SU-DHL-6 (cell line): ENCODE data around the gene FOXB2.

ENCODE experiments used
- H2AFZ ChIP-seq: fragments of 200-600 bp; sonication (generic); 2 replicates; pipeline ENCODE4 v1.6.1; 2014; ENCODE audit warnings: low read depth, mild to moderate bottlenecking, moderate library complexity, mixed read lengths, antibody characterized with exemption, low read length; ENCODE audit not compliant: severe bottlenecking
- H3F3A ChIP-seq: fragments of 200-600 bp; shearing (Covaris generic); 2 replicates; pipeline ENCODE4 v1.6.0; 2016; ENCODE audit warnings: antibody characterized with exemption, mild to moderate bottlenecking; ENCODE audit not compliant: insufficient read depth
- H3K27ac ChIP-seq: fragments of 200-600 bp; sonication (generic); 2 replicates; pipeline ENCODE4 v1.5.1; 2016; ENCODE audit warnings: low read depth, mild to moderate bottlenecking, low read length, moderate library complexity, mixed read lengths
- H3K27me3 ChIP-seq: fragments of 200-600 bp; sonication (generic), shearing (Covaris generic); 2 replicates; pipeline ENCODE4 v1.6.0; 2014; ENCODE audit warnings: mild to moderate bottlenecking, low read length
- H3K36me3 ChIP-seq: fragments of 200-600 bp; sonication (generic); 2 replicates; pipeline ENCODE4 v1.6.1; 2014; ENCODE audit warnings: mild to moderate bottlenecking, low read length, mixed read lengths
- H3K4me2 ChIP-seq: fragments of 300-600, 200-600 bp; shearing (Covaris generic), sonication (generic); 2 replicates; pipeline ENCODE4 v1.6.0; 2014; ENCODE audit warnings: low read length, low read depth, mild to moderate bottlenecking; ENCODE audit not compliant: poor library complexity, severe bottlenecking
- H3K4me3 ChIP-seq: fragments of 200-600 bp; sonication (generic); 2 replicates; pipeline ENCODE4 v1.5.1; 2014; ENCODE audit warnings: antibody characterized with exemption, low read length, mild to moderate bottlenecking, mixed read lengths; ENCODE audit not compliant: insufficient read depth, poor library complexity, severe bottlenecking
- H3K79me2 ChIP-seq: fragments of 200-600 bp; sonication (generic); 2 replicates; pipeline ENCODE4 v1.6.1; 2014; ENCODE audit warnings: mild to moderate bottlenecking, low read length, moderate library complexity; ENCODE audit not compliant: insufficient read depth
- H3K9ac ChIP-seq: fragments of 200-600 bp; sonication (generic); 2 replicates; pipeline ENCODE4 v1.7.0; 2014; ENCODE audit warnings: mild to moderate bottlenecking, low read length
- H3K9me2 ChIP-seq: fragments of 200-600 bp; sonication (generic); replicated peaks from 2 replicates; pipeline ENCODE4 v1.6.1; 2014; ENCODE audit warnings: low read length; ENCODE audit not compliant: insufficient read depth
- H3K9me3 ChIP-seq: fragments of 200-600 bp; sonication (generic); 2 replicates; pipeline ENCODE4 v1.6.1; 2014; ENCODE audit warnings: low read length, mixed read lengths; ENCODE audit not compliant: insufficient read depth
- H4K20me1 ChIP-seq: fragments of 200-600 bp; sonication (generic); 2 replicates; pipeline ENCODE4 v1.6.1; 2014; ENCODE audit warnings: low read depth, mild to moderate bottlenecking, antibody characterized with exemption, low read length, moderate library complexity, mixed read lengths
- EZH2phosphoT487 ChIP-seq: fragments of 200-600 bp; sonication (generic), shearing (Covaris generic); conservative IDR thresholded peaks from 2 replicates; pipeline ENCODE4 v1.6.1; 2018; ENCODE audit warnings: mild to moderate bottlenecking, antibody characterized with exemption, low read length, moderate library complexity, mixed read lengths
- TF ChIP-seq, protein P1 (sequence below): fragments of 200-600 bp; sonication (generic); IDR thresholded peaks from one replicate; pipeline ENCODE4 v1.5.1; 2017; ENCODE audit warnings: antibody characterized with exemption, mild to moderate bottlenecking, low read length, moderate library complexity; ENCODE audit not compliant: insufficient read depth, poor library complexity, severe bottlenecking

FOXB2 gene

DNA sequence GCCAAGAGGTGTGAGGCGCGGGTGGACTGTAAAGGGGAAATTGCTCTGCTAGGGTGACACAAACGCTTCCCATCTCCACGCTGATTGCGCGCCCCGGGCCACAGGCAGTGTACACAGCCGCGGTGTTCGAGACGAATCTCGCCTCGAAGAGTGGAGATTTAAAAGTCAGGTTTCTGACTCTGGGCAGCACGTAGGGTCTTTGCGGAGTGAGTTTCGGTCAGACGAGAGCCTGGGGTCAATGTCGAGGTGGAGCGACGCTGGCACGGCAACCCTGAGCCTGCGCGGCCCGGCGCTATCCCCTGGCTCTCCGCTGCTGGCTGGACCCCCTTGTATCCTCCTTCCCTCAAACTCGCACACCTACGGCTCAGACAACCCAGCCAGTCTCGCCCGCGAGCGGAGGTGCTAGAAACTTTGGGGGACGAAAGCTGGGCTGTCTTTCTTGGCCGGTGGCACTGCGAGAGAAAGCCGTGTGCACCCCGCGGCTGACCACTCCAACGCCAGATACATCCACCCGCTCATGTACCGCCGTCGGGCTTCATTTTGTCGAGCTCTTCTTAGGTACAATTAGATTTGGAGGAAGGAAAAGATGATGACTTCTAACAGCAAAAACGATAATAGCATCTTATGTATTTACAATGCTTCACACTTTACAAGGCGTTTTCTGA is 5.4 kb upstream of the FOXB2 start:
- H3K27me3 ChIP-seq, result no peaks in the 10 kb centered on the region
- TF ChIP-seq, protein P1, sequence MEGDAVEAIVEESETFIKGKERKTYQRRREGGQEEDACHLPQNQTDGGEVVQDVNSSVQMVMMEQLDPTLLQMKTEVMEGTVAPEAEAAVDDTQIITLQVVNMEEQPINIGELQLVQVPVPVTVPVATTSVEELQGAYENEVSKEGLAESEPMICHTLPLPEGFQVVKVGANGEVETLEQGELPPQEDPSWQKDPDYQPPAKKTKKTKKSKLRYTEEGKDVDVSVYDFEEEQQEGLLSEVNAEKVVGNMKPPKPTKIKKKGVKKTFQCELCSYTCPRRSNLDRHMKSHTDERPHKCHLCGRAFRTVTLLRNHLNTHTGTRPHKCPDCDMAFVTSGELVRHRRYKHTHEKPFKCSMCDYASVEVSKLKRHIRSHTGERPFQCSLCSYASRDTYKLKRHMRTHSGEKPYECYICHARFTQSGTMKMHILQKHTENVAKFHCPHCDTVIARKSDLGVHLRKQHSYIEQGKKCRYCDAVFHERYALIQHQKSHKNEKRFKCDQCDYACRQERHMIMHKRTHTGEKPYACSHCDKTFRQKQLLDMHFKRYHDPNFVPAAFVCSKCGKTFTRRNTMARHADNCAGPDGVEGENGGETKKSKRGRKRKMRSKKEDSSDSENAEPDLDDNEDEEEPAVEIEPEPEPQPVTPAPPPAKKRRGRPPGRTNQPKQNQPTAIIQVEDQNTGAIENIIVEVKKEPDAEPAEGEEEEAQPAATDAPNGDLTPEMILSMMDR, result no peak
- H2AFZ ChIP-seq, result no peak overlapping the region

DNA sequence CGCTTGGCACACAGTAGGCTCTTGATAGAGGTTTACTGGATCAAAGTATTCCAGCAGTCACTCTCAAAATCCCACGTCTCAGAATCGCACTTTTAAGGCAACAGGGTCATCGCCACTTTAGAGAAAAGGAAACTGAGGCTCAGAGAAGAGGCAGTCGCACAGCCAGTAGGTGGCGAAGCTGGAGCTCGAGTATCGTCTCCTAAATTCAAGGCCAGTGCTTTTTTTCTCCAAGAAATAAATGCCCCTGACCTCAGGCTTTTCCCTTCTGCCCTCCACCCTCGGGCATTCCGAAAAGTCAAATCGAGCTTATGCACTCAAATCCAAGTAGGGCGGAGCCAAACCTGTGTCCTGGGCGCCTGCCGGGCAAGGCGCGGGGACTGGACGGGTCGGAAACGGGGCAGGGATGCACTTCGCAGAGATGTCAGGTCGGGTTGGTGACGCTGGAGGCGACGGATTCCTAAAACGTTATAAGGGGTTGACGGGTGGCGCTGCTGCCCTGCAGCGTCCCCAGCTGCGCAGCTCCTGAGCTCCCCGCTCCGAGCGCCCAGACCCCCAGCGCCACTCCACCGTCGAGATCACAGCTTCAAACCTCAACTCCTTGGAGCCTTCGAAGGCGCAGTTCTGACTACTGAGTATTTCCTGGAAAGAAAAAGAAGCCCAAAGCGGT is 4.7 kb upstream of the FOXB2 start:
- Histone ChIP-seq H3K4me3 (no peak overlapping the region), H3K79me2 (no peaks in the 10 kb centered on the region), H3K4me2 (no peak overlapping the region)

More for the DNA sequence above, 5.4 kb upstream of the FOXB2 start:
- H3K4me2 ChIP-seq, result no peak overlapping the region
- no peak overlapping the region for H3K27ac ChIP-seq
- no peaks in the 10 kb centered on the region for H3F3A ChIP-seq
- no peak overlapping the region for H3K4me3 ChIP-seq
- no peaks in the 10 kb centered on the region for H4K20me1 ChIP-seq
- H3K9me3 ChIP-seq, result no peaks in the 10 kb centered on the region
- H3K79me2 ChIP-seq, result no peaks in the 10 kb centered on the region
- H3K9me2 ChIP-seq, result no peaks in the 10 kb centered on the region
- no peak overlapping the region for H3K9ac ChIP-seq
- no peaks in the 10 kb centered on the region for H3K36me3 ChIP-seq

DNA sequence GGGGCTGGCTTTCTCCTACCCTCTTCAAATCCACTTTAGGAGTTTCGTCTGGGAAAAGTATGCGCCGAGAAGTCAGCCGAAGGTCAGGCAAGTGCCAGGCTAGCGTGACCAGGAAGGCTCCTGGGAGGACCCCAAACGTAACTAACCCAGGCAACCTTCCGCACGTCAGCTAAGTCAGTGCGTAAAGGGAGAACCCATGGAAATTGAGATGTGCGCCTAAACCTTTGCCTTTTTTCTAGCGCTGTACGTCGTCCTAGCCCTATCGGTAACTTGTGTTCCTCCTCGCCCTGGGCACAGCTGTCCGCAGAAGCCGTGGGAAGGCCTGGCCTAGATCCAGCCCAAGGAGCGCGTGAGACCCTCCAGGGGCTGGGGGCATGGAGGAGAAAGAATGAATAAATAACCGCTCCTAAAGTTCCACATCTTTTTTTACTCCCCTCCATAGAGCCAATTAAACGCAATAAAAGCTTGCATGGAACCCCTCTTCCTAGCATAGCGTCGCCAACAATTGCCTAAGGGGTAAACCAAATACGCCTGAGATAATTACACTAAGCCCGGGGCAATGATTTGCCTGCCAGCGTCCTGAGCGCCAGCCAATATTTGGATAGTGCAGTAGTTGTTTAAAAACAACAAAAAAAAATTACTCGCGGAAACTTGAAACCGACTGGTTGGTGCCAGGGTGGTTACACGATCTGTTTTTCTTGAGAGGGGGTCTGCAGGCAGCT is 4.0 kb upstream of the FOXB2 start:
- Histone ChIP-seq H3K9me3 (no peaks in the 10 kb centered on the region), H3K4me3 (no peak overlapping the region), H3K36me3 (no peaks in the 10 kb centered on the region), H2AFZ (no peak overlapping the region), H3K9ac (no peak overlapping the region), H3F3A (no peaks in the 10 kb centered on the region), H3K9me2 (no peaks in the 10 kb centered on the region), H3K27me3 (no peaks in the 10 kb centered on the region), H3K27ac (no peak overlapping the region), H3K79me2 (no peaks in the 10 kb centered on the region), H4K20me1 (no peaks in the 10 kb centered on the region), H3K4me2 (no peak overlapping the region)
- TF ChIP-seq, protein P1, result no peak
- TF ChIP-seq EZH2phosphoT487, result no peak

More for the DNA sequence above, 4.7 kb upstream of the FOXB2 start:
- no peaks in the 10 kb centered on the region for H3K36me3 ChIP-seq
- no peaks in the 10 kb centered on the region for H3K9me2 ChIP-seq
- H3K27me3 ChIP-seq, result no peaks in the 10 kb centered on the region
- H4K20me1 ChIP-seq, result no peaks in the 10 kb centered on the region
- H2AFZ ChIP-seq, result no peak overlapping the region
- no peak overlapping the region for H3K9ac ChIP-seq
- no peak overlapping the region for H3K27ac ChIP-seq
- no peaks in the 10 kb centered on the region for H3K9me3 ChIP-seq
- no peaks in the 10 kb centered on the region for H3F3A ChIP-seq
- no peak for TF ChIP-seq EZH2phosphoT487
- TF ChIP-seq, protein P1, result no peak
